Measurements from ENCODE around the gene OGDH.

OGDH gene

GRCh38 chr7:44618045-44618444 is 11.6 kb downstream of the OGDH start:
- DNase-seq (ENCODE audit: low read depth, low spot score) = no peak

GRCh38 chr7:44618753-44619152 is 12.3 kb downstream of the OGDH start:
- no peak for DNase-seq (ENCODE audit: low read depth, low spot score)

GRCh38 chr7:44621034-44621749 is 14.8 kb downstream of the OGDH start:
- no peak for DNase-seq (ENCODE audit: low read depth, low spot score)

- no peak for DNase-seq (ENCODE audit: low read depth, low spot score)
Observed at GRCh38 chr7:44621750-44622103, 15.3 kb downstream of the OGDH start.

GRCh38 chr7:44622342-44623151 is 16.1 kb downstream of the OGDH start:
- no peak for DNase-seq (ENCODE audit: low read depth, low spot score)

GRCh38 chr7:44624318-44624717 is 17.9 kb downstream of the OGDH start:
- no peak for DNase-seq (ENCODE audit: low read depth, low spot score)

GRCh38 chr7:44625526-44626471 is 19.4 kb downstream of the OGDH start:
- DNase-seq (ENCODE audit: low read depth, low spot score) = no peak

- no peak for DNase-seq (ENCODE audit: low read depth, low spot score)
Observed at GRCh38 chr7:44626620-44627019, 20.2 kb downstream of the OGDH start.

GRCh38 chr7:44629829-44630522 is 23.5 kb downstream of the OGDH start:
- DNase-seq (ENCODE audit: low read depth, low spot score) = no peak

DNA sequence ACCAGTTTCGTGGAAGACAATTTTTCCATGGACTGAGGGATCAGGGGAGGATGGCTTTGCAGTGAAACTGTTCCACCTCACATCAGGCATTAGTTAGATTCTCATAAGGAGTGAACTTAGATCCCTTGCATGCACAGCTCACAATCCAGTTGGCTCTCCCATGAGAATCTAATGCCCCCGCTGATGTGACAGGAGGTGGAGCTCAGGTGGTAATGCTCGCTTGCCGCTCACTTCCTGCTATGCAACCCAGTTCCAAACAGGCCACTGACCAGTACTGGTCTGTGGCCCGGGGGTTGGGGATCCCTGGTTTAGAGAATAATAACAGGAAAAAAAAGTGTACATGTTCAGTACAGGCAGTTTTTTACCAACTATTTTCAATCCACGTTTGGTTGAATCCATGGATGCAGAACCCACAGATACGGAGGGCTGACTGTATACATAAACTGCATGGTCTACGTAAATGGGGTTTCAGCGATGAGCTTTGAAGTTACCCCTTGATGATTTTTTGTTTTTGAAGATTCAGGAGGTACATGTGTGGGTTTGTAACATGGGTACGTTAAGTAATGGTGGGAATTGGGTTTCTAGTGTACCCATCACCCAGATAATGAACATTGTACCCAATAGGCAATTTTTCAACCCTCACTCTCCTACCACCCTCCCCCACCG is 24.5 kb downstream of the OGDH start:
- no peak for DNase-seq (ENCODE audit: low read depth, low spot score)

DNA sequence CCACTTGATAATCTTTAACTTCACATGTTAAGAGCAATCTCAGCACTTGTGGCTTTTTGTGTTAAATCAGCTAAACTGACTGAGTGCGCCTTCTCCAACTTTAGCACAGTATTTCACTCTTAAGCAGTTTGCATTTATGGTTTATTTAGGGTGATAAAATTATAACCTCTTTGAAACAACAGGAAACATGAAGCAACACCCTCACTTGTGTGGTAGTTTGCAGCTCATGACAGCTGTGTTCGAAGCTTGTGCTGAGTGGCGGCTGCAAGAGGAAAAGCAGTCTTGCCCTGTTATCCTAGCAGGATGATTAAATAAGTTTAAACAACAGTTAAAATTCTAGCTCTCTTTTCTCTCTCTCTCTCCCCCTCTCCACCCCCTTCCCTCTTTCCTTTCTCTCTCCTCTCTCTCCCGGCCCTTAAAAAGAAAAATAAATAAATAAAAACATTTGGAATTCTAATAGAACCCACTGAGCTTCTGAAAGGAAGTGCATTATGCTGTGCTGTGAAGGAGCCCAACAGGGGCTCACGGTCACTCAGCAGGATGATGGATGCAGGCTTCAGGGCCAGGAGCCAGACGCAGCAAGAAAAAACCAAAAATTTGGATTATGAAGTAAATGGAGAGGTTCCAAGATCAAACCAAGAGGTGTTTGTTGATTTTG is 25.2 kb downstream of the OGDH start:
- DNase-seq (ENCODE audit: low read depth, low spot score) = peak; percentile 50

DNA sequence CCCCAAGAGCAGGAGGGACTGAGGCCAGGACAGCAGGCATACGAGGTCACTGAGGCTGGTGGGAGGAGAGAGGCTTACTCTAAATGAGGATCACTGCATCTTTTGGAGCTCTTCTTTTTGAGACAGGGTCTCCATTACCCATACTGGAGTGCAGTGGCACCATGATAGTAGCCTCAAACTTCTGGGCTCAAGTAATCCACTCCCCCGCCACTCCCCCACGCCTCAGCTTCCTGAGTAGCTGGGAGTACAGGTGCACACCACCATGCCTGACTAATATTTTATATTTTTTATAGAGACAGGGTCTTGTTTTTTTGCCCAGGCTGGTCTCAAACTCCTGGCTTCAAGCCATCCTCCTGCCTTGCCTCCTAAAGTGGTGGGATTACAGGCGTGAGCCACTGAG is 25.8 kb downstream of the OGDH start:
- no peak for DNase-seq (ENCODE audit: low read depth, low spot score)

- DNase-seq (ENCODE audit: low read depth, low spot score) = peak; percentile 96
Observed at GRCh38 chr7:44633254-44634186, 27.1 kb downstream of the OGDH start.

DNA sequence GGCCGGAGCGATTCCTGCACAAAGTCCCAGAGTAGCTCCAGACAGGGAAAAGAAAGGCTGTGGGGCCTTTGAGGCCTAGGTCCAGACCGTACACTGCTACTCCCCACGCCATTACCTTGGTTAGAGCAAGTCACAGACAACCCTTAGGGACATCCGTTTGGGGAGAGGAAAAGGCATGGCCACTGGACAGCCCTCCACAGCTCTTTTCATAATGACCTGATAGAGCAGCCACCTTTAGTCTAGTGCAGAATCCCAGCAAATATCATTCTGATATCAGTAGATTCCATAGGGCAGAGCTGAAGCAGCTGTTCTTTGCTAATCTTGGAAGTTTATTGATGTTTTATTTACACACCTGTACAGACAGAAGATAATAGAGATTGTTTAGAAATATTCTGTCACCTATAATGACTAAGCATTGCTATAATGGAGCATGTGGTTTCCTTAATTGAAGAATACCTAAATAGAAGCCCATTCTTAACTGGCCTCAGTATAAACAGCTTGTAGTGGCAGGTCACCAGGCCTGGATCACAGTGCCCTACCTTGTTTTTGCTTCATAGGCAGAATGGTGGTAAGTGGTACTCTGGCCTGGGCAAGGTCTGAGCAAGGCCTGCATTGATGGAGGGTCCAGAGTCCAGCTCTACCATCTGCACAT is 27.9 kb downstream of the OGDH start:
- no peak for DNase-seq (ENCODE audit: low read depth, low spot score)

GRCh38 chr7:44634839-44635591 is 28.6 kb downstream of the OGDH start:
- DNase-seq (ENCODE audit: low read depth, low spot score) = no peak

GRCh38 chr7:44636041-44636584 is 29.7 kb downstream of the OGDH start:
- no peak for DNase-seq (ENCODE audit: low read depth, low spot score)

DNA sequence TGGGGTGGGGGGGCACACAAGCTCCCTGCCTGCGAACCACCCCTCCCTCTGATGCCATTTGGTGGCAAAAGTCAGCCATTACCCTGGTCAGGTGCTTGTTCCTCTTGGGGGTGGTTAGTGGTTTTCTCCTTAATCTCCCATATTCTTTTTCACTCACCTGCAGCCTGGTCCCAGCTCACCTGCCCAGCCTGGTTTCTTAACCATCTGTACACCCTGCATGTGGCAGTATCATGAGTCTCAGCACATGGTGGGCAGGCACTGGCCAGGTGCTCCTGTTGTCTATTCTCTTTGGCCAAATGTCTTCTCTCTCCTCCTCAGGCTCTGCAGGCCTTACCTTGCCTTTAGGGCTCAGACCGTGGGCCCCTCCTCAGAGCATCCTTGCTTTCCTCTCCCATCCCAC is 30.5 kb downstream of the OGDH start:
- no peak for DNase-seq (ENCODE audit: low read depth, low spot score)

Data from astrocyte of the hippocampus (primary cell).